DOHH2 (cell line): ENCODE measurements around the gene PCNX3.

Source experiments
- EZH2phosphoT487 ChIP-seq: fragments of 200-600 bp; sonication (generic); IDR thresholded peaks from 2 replicates; pipeline ENCODE4 v1.6.1; 2017; ENCODE audit warnings: borderline replicate concordance, mild to moderate bottlenecking, antibody characterized with exemption, low read length, moderate library complexity, mixed read lengths
- TF ChIP-seq, protein P1 (sequence below): fragments of 200-600 bp; sonication (generic); IDR thresholded peaks from one replicate; pipeline ENCODE4 v1.5.1; 2014; ENCODE audit warnings: antibody characterized with exemption, mild to moderate bottlenecking, low read depth, low read length; ENCODE audit not compliant: poor library complexity, severe bottlenecking

DNA sequence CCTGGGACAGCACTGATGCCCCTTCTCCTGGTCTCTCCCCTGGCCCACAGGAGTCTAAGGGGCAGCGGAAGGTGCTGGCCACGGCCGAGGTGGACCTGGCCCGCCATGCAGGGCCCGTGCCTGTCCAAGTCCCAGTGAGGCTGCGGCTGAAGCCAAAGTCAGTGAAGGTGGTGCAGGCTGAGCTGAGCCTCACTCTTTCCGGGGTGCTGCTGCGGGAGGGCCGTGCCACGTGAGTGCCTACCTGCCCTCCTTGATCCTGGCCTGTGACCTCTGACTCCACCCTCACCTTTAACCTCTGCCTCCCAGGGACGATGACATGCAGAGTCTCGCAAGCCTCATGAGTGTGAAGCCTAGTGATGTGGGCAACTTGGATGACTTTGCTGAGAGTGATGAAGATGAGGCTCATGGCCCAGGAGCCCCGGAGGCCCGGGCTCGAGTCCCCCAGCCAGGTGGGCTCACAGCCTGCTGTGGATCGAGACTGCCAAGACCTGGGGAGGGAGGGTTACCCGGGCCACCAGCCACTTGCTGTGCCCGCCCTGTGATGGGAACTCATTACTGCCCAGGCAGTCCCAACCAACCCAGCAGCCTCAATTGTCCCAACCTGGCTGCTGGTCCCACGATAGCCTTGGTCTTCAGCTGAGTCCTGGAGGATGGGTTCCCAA lies 35.4 kb upstream of the PCNX3 start:
- TF ChIP-seq, protein P1, sequence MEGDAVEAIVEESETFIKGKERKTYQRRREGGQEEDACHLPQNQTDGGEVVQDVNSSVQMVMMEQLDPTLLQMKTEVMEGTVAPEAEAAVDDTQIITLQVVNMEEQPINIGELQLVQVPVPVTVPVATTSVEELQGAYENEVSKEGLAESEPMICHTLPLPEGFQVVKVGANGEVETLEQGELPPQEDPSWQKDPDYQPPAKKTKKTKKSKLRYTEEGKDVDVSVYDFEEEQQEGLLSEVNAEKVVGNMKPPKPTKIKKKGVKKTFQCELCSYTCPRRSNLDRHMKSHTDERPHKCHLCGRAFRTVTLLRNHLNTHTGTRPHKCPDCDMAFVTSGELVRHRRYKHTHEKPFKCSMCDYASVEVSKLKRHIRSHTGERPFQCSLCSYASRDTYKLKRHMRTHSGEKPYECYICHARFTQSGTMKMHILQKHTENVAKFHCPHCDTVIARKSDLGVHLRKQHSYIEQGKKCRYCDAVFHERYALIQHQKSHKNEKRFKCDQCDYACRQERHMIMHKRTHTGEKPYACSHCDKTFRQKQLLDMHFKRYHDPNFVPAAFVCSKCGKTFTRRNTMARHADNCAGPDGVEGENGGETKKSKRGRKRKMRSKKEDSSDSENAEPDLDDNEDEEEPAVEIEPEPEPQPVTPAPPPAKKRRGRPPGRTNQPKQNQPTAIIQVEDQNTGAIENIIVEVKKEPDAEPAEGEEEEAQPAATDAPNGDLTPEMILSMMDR, result no peak
- TF ChIP-seq EZH2phosphoT487, result no peak
